GM19372 (cell line): Measurements from ENCODE around the gene PDZK1.
A peak's percentile ranks its signal among the peaks of the same experiment; 100 is the strongest.
"Not testable (repeated sequence)": the region's sequence is repeated elsewhere in the genome, so short reads cannot be mapped to it uniquely, and the experiment has no call there.

ENCODE experiments used
- ATAC-seq: cut with Tn5 transposase; IDR thresholded peaks from one replicate; pipeline ENCODE4 v1.9.1; 2021; ENCODE audit warnings: mild to moderate bottlenecking, low read depth, moderate library complexity; ENCODE audit not compliant: unreplicated experiment

Gene PDZK1

DNA sequence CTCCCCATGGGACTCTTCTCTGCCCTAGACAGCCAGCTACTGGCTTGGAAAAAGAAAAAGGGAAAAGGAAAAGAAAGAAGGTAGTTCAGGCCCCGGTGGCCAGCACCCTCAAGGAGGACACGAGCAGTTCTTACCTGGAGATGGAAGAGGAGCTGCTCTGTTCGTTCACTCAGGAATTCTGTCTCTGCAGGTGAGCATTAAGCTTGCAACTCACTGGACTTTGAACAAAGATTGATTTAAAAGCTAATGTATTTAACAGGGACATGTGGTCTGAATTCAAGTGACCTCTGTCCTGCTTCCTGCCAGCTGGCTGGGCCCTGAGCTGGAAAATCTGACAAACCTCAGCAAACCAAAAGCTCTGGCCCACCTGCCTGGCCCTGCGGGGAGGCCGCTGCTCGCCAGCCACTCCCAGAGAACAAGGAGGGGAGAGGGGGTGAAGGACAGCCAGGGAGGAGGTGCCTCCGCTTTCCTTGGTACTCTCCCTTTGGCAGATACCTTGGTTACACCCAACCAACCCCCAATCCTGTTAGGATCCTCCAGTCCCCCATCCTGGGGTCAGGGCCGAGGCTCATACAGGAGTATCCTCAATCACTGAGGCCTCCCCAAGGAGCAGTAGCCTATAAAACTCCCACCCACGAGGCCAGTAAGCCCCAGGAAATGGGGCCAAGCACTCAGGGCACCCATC is at the start of gene PDZK1:
Gene PDZK1 (minus strand): TSS at position 186 of the 685 bp plus-strand sequence. CDS start 19,347 bp downstream, outside the sequence.
- no peak for ATAC-seq

DNA sequence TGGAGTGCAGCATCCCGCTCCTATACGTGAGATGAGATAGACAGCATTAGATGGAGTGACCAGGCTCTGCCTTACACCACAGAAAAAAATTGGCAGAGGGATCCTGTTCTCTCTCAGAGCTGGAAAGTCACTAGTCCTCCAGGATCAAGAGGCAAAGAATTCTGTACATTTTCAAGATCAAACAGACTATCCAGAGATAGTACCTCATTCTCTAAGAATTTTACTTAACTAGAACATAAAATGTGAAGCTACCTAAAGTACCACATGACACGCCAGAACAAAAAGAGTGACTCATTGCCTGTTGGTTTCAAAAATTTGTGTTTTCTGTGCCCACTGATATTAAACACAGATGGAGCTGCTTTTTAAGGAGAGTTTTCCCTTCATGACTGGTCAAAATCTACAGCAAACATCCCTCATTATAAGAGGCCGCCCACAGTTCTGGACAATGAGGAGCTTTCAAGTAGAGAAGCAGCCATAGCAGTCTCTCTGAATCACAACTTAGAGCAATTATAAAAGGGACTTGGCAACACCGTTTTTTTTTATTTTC is 44.4 kb upstream of the PDZK1 start:
- no peak for ATAC-seq

DNA sequence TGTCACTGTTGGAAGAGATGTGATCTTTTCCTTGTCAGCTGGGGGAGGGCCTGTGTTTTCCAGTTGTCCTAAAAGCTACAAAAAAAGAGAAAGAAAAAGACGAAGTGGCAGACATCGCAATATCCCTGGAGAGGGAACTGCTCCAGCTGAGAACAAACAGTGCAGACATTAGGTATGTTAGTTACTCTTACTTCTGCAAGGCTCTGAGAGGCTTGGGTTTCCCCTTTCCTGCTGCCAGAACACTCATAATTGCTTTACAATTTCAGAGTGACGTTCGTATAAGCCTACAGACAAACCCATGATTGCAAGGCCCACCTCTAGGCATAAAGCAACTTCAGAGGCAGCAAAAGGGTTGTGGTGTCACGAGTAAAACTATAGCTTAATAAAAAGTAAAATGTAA is 43.3 kb upstream of the PDZK1 start:
- ATAC-seq, result no peak

DNA sequence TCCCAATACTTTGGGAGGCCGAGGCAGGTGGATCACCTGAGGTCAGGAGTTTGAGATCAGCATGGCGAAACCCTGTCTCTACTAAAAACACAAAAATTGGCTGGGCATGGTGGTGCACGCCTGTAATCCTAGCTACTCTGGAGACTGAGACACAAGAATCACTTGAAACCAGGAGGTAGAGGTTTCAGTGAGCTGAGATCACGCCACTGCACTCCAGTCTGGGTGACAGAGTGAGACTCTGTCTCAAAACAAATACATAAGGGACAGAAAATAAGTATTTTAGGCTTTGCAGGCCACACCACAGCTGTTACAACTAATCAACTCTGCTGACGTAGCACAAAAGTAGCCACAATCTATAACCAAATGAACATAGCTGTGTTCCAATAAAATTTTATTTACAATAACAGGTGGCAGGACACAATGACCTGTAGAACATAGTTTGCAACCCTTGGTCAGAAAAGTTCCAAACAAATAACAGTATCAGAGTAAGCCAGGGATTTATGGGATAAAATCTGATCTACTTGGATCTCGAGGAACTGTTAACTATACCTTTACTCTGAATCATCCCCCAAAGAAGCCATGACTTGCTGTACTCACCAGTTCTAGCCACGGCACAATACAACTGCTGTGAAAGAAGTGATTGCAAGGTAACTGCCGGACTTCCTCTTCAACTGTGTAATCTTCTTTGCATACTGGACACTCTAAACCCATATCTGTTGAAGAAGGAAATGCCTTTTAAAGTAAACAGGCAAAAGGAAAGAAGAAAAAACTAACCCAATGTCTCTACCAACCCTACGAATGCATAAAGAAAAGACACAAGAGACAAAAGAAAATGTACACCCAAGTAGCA is 40.5 kb upstream of the PDZK1 start:
- ATAC-seq, result no peak

DNA sequence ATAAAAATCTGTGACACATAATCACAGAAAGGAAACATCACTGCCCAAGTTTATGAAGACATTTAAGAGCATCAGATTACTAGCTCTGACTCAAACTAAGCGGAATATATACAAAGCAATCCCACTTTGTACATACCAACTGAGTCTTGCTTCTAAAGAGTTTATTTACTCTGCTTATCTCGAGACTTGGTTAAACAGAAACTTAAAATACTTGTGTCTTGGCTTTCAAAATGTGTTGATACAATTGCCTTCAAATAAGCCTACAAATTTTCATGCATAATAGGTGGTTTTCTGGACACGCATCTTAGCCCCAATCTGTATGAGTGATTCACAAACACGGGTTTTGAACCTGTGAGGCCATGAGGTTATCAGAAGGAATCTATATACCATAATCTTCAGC is 33.1 kb upstream of the PDZK1 start:
- ATAC-seq, result no peak

DNA sequence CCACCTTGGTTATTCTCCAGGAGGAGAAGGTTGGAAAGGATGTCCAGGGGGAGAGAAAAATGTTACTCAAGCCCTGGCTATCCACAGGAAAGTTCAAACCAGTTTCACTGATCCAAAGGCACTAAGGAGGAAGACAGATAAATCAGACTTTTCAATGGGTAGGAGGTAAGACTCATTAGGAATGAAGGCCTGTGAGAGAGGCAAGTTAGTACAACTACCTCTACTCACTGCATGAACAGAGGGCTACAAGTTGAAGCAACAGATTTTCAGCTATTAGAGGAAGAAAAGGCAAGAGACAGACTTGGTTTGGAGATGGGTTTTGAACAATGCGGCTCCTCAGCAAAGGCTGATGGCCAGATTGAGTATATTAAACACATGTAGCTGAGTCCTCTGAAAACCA is 29.0 kb upstream of the PDZK1 start:
- ATAC-seq, result no peak

DNA sequence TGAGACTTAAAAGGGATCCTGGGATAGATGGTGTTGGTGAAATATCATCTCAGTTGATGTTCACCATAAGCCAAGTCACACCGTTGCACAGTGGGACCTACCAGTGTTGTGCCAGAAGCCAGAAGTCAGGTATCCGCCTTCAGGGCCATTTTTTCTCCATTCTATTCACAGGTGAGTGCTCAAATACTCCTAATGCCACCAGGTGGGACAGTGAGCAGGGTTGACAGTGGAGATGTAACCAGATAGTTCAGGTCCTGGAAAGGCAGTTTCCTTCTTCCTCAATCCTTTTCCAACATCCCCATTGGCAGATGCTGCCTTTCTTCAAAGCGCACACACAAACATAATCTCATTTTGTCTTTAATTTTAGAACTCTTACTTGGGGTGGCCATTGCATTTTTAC is 23.7 kb upstream of the PDZK1 start:
- no peak for ATAC-seq

DNA sequence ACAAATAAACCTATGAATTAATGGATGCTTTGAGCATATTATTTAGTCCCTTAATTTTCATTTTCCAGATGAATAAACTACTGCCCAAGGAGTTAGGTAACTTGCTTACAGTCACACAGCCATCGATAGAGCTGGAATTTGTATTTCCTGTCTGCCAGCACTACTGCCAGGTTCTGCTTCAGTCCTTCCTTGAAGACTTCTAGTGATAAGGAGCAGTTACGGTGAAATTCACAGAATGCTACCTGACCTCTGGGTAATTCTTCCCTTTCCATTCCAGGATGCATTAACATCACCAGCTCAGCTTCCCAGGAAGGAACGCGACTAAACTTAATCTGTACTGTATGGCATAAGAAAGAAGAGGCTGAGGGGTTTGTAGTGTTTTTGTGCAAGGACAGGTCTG is 23.3 kb upstream of the PDZK1 start:
- no peak for ATAC-seq

DNA sequence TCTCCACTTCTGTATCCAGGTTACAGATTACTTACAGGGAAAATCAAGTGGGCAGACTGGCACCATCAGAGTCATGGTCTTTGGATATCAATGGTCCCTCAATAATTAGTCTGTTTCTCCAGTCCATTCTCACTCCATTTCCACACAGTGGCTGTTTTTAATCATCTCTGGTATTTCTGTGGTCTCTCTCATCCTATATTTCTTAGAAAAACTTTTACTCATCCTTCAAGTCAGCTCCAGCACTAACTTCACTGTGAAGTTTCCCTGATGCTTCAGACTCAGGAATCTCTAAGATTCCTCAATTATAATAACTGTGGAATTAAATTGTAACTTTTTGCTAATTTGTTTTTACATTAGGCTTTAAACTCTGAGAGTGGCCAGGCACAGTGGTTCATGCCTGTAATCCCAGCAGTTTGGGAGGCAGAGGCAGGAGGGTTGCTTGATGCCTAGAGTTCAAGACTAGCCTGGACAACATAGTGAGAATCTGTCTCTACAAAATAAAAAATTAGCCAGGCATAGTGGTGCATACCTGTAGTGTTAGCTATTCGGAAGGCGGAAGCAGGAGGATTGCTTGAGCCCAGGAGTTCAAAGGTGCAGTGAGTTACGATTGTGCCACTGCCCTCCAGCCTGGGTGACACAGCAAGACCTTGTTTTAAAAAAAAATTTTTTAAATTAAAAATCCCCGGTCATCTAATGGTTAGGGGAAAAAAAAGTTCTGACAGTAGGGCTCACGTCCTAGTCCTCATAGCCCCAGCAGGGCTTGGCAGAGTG is 22.7 kb upstream of the PDZK1 start:
- no peak for ATAC-seq

DNA sequence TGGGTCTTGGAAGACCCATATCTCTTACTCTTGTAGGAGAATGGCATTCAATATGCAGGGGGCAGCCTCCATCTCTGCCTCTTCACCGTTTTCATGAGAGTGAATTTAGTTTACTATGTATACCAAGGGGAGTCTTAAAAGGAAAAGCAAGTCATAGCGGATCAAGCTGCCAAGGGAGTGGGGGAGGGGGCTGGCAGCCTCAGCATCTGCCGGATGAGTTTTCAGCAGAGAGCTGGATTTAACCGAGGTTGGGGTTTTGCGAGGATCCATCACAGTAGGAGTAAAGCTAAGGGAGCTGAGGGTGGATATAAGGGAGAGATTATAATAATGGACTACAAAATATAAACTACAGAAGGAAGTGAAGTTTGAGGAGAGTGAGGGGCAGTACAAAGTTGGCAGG is 22.0 kb upstream of the PDZK1 start:
- ATAC-seq, result no peak

DNA sequence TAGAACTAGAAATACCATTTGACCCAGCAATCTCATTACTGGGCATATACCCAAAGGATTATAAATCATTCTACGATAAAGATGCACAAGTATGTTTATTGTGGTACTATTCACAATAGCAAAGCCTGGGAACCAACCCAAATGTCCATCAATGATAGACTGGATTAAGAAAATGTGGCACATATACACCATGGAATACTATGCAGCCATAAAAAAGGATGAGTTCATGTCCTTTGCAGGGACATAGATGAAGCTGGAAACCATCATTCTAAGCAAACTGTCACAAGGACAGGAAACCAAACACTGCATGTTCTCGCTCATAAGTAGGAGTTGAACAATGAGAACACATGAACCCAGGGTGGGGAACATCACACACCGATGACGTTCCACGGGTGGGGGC is 19.0 kb upstream of the PDZK1 start:
- ATAC-seq, result not testable (repeated sequence)

DNA sequence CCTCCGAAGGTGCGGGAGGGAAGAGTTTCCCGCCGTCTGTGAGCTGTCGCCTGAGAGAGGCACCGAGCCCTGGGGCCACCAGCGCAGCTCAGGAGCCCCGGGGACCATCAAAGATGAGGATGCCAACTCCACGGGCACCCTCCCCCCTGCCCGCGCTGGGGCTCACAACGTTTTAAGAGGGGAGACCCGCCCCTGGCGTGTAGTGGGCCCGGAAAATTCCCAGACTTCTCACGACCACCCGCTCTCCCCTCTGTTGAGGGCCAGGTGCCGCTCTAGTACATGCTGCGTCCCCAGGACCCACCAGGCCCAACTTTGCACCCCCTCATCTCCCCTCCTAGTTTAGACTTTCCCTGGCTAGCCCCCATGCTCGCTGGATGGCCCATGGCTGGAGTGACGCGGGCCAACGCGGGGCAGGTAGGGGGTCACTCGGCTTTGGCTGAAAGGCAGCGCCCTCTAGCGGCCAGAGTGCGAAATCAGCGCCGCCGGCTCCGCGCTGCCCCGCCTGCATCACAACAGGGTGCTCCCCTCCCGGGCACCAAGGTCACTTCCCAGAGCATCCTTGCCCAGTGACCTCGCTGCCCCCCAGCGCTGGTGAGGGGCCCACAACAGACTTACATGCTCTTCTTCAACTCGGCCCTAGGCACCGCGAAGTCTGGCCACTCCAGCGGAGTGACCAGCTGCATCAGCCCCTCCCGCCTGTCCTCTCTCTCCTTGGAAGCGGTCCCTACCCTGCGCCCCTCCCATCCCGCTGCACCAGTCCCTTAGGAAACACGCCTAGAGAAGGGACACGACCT is 13.9 kb upstream of the PDZK1 start:
- ATAC-seq, result peak; percentile 61

DNA sequence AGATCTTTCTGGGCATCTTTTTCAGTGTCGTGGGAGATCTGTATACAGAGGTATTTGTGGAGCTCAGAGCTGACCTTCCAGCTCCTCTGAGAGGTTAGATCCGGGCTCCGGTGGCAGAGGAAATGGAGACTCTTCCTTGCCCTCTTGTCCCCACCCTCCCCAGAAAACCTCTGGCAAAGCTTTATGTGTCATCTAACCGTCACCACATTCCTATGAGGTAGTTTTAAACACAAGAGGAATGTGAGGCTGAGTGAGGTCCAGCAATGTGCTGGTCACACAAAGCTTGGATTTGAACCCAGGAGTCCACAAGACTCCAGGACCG is 13.3 kb upstream of the PDZK1 start:
- ATAC-seq, result no peak

DNA sequence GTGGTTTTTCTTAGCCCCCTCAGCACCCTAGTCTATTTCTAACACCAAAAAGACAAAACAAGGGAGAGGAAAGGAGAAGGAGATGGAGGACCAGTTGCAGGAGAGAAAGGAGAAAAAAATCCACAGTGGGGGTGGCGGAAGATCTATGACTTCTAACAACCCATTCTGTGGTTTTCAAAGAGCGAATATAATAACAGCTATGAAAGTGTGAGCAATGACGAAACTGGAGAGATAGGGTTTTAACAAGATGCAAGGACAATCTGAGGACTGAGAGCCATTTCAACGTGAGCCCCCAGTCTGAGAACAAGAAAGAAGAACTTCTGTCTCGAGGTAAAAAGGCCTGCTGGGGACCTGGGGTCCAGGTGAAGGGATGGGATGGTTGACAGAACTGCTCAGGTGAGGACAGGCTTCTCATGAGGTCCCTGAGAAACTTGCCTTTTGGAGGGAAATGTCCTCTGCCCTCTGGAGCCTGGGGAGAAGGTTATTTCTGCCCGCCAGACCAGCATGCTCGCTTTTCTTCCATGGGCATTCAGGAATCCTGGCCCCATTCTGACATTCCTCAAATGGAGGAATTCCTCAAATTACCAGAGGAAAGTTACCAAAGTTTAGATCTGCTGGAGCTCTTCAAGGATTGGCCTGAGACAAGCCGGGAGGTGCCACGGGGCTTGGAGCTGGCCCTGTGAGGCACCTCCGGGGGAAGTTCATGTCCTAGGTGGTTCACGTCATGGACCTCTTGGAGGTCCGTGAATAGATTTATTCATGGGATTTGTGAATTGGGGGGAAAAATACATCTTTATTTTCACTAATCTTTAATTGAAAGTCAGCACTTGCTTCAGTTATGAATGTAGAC is 12.3 kb upstream of the PDZK1 start, which contains the start of gene CD160:
Gene CD160 (plus strand): TSS at position 270 of the 850 bp plus-strand sequence. CDS start 8,829 bp downstream, outside the sequence.
- no peak for ATAC-seq

DNA sequence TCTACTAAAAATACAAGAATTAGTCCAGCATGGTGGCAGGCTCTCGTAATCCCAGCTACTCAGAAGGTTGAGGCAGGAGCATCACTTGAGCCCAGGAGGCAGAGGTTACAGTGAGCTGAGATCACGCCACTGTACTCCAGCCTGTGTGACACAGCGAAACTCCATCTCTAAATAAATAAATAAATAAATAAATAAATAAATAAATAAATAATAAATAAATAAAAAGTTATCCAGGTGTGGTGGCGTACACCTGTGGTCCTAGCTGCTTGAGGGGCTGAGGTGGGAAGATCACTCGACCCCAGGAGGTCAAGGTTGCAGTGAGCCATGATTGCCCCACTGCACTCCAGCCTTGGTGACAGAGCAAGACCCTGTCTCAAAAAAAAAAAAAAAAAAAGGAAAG is 11.3 kb upstream of the PDZK1 start:
- ATAC-seq, result not testable (repeated sequence)

DNA sequence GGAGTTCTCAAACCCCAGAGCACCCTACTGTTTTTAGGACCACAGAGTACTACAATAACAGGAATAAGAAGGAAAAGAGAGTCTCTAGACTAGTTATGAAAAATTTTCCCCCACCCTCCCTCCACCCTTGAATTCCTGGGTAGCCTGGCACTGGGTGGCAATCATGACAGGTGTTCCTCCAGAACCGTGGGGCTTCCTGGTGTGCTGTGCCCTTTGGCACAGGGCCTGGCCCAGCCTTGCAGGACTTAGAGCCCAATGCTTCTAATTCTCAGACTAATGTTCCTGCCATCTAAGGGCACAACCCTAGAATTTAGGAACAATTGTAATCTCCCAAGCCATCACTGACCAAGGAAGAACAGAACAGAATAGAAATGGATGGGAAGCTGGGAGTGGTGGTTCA is 10.7 kb upstream of the PDZK1 start:
- ATAC-seq, result no peak

DNA sequence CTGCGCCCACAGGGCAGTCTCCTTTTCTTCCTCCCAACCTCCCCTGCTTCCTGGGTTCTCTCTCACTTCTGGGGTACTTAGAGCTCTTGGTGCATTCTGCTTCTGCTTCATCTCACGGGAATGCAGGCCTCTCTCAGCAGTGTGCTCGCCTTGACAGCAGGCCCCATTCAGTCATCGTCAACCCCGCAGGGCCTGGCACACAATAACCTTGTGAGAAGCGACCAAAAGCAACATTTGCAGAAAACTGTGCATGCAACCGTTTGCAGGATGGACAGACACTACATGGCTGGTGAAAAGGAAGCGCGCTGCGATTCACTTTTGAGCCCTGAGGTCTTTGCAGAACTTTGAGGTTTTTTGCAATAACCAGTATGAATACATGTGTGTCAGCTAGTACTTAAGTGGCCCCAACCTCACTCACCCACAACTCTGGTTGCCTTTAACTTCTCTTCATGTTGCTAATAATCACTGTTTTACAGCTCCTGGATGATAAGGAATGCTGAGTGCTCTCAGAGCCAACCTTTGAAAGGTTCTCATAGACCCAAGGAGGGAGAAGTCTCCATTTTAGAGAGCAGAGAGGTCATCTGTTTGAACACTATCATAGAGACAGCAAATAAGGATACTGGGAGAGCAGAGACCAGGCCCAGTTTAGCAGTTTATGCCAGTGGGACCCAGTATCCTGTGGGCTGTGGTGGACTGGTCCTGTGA is 9.6 kb upstream of the PDZK1 start:
- no peak for ATAC-seq

DNA sequence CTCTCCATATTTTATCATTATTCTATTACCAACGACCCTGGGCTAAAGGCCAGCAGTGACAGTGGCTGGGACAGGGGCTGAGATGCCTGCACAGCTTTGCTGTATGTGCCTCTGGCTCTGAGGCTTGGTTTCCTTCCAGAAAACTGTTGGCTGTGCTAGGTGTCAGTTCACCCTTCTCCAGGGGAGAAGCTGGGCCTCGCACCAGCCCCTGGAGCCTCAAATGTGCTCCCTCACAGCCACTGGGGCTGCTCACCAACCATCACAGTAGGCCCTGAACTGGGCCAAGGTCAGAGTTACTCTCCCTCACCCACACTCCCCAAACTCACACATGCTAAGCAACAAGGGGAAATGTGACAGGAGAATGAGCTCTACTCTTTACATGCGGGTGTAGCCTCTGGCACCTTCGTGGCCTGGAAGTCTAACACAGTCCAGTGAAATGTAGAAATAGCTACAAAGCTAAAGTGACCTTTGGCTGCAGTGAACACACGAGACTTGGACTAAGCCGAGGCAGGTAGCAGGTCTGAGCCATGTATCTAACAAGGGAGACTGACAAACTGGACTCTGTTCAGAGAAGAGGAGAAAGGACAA is 7.5 kb upstream of the PDZK1 start:
- ATAC-seq, result no peak
